Stimulated activated CD4-positive, alpha-beta T cell treated with anti-CD3 and anti-CD28 coated beads, TNF-alpha, amount 100 ng/mL, for 24 hours (primary cell): ENCODE measurements around the gene KRTAP19-8.

Source experiments
- DNase-seq, 3 experiments: peaks; one replicate each; pipeline ENCODE4 v3.0.0-alpha.2; 2020; ENCODE audit warnings: low read depth in 3 of 3

Gene KRTAP19-8

GRCh38 chr21:31012133-31013089 is 25.9 kb downstream of the KRTAP19-8 start:
- DNase-seq: no peak

GRCh38 chr21:31011412-31011811 is 26.9 kb downstream of the KRTAP19-8 start:
- DNase-seq: no peak

GRCh38 chr21:31008355-31008754 is 29.9 kb downstream of the KRTAP19-8 start:
- DNase-seq: no peak

- no peak for DNase-seq
Measured at GRCh38 chr21:31005019-31005418, 33.3 kb downstream of the KRTAP19-8 start.

GRCh38 chr21:31003471-31003870 is 34.8 kb downstream of the KRTAP19-8 start:
- no peak for DNase-seq

GRCh38 chr21:30997541-30997940 is 40.7 kb downstream of the KRTAP19-8 start:
- no peak for DNase-seq

- no peak for DNase-seq
Measured at GRCh38 chr21:30996728-30997127, 41.5 kb downstream of the KRTAP19-8 start.

- DNase-seq: no peak
Measured at GRCh38 chr21:30994932-30995331, 43.3 kb downstream of the KRTAP19-8 start.

- no peak for DNase-seq
Measured at GRCh38 chr21:30990514-30991262, 47.6 kb downstream of the KRTAP19-8 start.

- DNase-seq: no peak
Measured at GRCh38 chr21:30988706-30989105, 49.6 kb downstream of the KRTAP19-8 start.
